Thyroid gland (tissue), 4 donors: ENCODE measurements around the gene PTX3.

Source experiments
- POLR2A ChIP-seq, 2 donors: fragments of 450-650 bp; IDR thresholded peaks; one replicate each; pipeline ENCODE4 v1.6.1; 2017; ENCODE audit warnings: antibody characterized with exemption in 2 of 2, mild to moderate bottlenecking in 2 of 2, moderate library complexity in 1 of 2
- TF ChIP-seq, protein P1 (sequence below), 6 experiments: fragments of 200-600 bp in 3 of 6; fragments of 450-650 bp in 3 of 6; sonication (generic) in 3 of 6; IDR thresholded peaks; one replicate each; pipeline ENCODE4 v1.5.1; 2016 to 2019; ENCODE audit warnings: antibody characterized with exemption in 6 of 6, mild to moderate bottlenecking in 2 of 6, inconsistent platforms in 1 of 6, moderate library complexity in 1 of 6

DNA sequence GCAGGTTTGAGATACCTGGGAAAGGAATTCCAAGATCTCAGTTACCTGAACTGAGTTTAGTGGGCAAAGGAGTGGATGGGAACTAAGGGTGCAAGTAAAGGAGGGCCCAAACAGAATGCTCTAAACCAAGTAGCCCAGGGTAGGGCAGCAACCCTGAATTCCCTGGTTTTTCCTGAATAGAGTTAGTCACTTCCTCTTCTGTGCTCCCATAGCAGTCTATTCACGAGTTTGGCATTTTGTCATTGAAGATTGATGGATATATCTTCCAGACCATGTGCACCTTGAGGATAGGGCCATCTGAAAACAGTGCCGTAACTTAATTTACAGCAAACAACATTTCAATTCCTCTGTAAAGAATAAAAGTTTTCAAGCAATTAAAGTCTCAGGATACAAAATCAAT, 18.5 kb upstream of the PTX3 start:
- TF ChIP-seq, protein P1, sequence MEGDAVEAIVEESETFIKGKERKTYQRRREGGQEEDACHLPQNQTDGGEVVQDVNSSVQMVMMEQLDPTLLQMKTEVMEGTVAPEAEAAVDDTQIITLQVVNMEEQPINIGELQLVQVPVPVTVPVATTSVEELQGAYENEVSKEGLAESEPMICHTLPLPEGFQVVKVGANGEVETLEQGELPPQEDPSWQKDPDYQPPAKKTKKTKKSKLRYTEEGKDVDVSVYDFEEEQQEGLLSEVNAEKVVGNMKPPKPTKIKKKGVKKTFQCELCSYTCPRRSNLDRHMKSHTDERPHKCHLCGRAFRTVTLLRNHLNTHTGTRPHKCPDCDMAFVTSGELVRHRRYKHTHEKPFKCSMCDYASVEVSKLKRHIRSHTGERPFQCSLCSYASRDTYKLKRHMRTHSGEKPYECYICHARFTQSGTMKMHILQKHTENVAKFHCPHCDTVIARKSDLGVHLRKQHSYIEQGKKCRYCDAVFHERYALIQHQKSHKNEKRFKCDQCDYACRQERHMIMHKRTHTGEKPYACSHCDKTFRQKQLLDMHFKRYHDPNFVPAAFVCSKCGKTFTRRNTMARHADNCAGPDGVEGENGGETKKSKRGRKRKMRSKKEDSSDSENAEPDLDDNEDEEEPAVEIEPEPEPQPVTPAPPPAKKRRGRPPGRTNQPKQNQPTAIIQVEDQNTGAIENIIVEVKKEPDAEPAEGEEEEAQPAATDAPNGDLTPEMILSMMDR (IDR thresholded peaks at IDR 0.05) = no peak
- TF ChIP-seq POLR2A (IDR thresholded peaks at IDR 0.05) = no peak
